Measurements from ENCODE around the gene ADAM12.

- TF ChIP-seq POLR2A (IDR thresholded peaks at IDR 0.05) (no peak), CTCF (IDR thresholded peaks at IDR 0.05) (no peak)
Observed at GRCh38 chr10:126324826-126325225, 63.5 kb downstream of the ADAM12 start.
